GM19455 (cell line): ENCODE results near the gene AVPI1.
A peak's percentile ranks its signal among the peaks of the same experiment; 100 is the strongest.
"Not testable (repeated sequence)": the region's sequence is repeated elsewhere in the genome, so short reads cannot be mapped to it uniquely, and the experiment has no call there.

Experiments used
- ATAC-seq: cut with Tn5 transposase; IDR thresholded peaks from one replicate; pipeline ENCODE4 v1.9.1; 2021; ENCODE audit not compliant: unreplicated experiment

The AVPI1 gene

DNA sequence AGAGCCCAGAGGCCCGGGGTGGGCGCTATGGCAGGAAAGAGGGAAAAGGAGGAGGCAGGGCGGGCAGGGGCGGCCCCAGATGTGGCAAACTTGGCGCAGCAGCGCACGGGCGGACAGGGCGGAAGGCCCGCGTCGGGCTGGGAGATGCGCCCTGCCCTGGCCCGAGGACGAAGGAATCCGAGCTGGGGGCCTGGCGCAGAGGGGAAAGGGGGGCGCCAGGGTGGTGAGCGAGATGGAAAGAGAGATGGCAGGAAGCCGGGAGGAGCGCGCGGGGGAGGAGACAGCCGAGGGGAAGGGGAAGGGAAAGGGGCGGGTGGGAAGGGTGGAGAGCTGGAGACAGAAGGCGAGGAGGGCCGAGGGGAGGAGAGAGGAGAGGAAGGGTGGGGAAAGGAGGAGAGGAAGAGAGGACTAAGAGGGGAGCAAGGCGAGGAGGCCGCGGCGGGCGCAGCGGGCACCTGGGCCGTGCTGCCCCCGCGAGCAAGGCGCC is 26.3 kb upstream of the AVPI1 start, which contains the start of gene MARVELD1:
Gene MARVELD1, plus strand, starts transcription at position 392 of the 487 bp plus-strand sequence. CDS start 147 bp downstream, outside the sequence.
- no peak for ATAC-seq

DNA sequence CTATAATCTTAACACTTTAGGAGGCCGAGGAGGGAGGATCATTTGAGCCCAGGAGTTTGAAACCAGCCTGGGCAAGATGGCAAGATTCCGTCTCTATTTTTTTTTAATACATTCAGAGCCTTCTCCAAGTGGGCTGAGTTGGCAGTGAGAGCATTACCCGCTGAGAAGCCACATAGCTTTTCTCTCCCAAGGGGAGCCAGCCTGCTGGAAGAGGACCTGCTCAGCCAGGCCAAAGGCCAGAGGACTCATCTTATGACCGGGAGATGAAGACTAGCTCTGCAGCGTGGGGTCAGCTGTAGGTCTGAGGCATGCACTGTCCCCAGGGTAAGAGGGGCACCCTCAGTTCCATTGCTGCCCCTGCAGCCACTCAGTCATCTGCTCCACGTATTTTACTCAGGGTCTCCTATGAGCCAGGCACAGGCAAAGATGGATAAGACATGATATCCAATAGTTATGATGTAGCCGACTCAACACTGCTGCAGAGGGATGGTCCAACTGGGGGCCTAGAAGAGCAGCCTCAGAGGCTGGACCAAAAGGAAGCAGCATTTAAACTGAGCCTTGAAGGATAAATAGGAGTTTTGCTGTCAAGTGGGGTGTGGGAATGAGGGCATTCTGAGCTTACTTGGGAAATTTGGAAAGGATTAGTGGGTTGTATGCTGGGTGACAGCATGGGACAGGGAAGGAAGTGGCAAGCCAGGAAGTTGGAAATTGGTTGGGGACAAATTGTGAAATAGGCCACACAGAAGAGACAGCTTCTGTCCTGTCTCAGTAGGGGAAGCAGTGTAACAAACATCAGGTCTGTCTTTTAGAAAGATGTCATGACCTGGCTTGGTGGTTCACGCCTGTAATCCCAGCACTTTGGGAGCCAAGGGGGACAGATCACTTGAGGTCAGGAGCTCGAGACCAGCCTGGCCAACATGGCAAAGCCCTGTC is 24.9 kb upstream of the AVPI1 start:
- ATAC-seq: no peak

DNA sequence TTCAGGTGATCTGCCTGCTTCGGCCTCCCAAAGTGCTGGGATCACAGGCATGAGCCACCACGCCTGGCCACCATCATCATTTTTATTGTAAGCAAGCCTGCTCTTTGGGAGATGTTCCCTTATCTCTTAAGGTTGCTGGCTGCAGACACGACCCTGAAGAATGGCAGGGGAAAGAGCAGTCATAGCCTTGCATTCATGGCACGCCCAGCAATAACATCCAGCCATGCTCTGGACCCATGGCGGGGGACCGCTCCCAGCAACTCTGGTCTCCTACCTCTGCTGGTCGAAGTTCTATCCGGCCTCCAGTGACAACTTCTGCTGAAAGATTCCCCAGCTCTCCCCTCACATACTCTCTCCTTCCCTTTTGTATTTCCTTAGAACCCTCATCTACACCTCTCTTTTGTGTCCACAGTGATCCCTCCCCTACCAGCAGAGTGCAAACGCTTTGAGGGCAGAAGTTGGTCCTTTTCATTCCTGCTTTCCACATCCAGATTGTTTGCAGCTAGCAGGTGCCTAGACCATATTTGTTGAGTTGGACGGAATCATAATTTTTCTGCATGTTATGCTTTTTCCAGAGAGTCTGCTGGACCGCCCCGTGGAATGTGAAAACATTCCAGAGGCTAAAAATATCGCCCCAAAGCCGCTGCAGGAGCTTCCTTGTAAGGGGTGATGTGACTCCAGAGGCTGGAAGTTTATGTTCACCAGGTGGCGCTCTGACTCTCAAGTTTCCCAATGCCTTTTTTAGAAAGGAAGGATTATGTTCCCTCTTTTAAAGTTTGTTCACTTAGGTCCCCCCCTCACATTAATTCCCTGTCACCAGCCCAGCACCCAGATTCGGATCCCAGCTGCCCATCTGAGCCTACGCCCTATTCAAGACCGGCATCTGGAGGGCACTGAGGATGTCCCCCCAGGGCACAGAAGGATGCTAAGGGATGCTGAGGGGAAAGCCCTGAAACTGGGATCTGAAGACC is 22.2 kb upstream of the AVPI1 start:
- no peak for ATAC-seq

DNA sequence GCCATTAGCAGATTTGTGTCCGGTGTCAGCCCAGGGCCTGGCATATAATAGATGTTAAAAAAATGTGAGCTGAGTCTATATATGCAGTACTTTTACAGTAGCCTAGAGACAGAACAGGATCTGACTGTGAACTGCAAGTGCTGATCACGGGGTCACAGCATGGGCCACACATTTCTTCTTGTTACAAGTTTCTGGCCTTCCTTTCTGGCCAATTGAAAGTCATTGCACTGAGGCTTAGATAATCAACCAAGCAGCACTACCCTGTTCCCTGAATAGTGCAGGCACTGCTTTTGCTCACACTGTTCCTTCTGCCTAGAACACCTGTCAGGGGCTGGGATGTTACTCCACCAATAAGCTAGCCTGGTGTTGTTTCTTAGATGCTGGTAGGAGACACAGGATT is 21.1 kb upstream of the AVPI1 start:
- ATAC-seq: no peak

DNA sequence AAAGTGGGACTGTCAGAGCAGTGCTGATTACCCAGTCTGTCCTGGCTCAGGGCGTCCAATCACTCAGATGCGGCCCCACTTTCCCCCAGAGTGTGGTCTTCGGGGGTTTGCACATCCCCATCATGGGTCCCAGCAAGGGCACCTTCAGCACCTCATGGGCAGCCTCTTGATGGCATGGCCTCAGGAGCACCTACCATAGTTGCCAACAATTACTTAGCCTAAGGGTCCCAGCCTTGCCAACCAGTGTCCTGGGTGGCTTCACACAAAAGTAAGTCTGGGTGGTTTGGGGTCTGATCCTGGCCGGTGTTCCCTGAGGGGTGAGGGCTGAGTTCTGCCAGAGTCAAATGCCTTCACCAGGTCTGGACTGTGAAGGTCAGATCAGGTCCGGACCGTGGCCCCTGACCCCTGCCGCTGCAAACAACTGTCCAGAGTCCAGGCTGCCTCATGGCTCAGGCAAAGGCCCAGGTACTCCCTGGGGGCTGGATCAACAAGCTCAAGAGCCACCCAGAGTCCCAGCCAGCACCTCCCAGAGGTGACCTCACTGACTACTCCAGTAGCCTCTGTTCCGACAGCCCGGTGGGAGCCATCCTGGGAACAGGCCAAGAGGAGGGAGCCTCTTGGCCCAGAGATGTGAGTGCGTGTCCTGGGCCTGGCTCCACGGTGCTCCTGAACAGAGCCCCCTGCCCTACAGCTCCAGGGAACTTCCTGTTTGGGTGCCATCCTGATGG is 20.3 kb upstream of the AVPI1 start:
- ATAC-seq: no peak

DNA sequence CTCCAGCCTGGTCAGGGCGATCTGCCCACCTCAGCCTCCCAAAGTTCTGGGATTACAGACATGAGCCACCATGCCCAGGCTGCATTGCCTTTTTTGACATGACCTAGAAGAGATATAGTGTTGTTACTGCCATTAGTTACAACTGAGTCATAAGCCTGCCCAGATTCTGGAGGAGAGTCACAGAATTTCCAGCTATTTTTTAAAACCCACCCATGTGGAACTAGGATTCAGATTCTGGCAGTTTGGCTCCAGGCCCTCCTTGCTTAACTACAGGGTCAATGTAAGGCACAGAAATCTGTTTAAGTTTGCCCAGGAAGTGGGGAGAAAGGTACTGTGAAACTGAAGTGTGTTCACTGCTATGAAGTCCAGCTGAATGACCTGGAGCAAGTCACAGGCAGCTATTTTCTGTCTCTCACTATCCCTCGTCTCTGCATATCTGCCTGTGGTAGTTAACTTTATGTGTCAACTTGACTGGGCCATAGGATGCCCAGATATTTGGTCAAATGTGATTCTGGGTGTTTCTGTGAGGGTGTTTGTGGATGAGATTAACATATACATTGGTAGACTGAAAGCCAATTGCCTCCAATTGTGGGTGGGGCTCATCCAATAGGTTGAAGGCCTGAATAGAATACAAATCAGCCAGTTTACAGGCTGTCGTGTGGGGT is 18.1 kb upstream of the AVPI1 start:
- ATAC-seq: no peak

DNA sequence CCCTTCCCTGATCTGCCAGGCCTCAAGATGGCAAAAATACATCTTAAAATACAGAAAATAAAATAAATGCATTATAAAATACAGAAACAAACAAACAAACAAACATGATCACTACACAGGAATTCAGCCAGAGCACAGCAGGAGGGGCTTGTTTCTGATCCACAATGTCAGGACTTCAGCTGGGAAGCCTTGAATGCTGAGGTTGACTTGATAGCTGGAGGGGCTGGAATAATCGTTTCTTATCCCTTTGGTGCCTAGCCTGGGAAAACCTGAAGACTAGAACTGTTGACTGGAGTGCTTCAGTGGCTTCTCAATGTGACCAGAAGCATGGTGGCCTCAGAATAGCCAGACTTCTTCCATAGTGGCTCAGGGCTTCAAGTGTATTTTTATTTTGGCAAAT is 17.3 kb upstream of the AVPI1 start:
- no peak for ATAC-seq

DNA sequence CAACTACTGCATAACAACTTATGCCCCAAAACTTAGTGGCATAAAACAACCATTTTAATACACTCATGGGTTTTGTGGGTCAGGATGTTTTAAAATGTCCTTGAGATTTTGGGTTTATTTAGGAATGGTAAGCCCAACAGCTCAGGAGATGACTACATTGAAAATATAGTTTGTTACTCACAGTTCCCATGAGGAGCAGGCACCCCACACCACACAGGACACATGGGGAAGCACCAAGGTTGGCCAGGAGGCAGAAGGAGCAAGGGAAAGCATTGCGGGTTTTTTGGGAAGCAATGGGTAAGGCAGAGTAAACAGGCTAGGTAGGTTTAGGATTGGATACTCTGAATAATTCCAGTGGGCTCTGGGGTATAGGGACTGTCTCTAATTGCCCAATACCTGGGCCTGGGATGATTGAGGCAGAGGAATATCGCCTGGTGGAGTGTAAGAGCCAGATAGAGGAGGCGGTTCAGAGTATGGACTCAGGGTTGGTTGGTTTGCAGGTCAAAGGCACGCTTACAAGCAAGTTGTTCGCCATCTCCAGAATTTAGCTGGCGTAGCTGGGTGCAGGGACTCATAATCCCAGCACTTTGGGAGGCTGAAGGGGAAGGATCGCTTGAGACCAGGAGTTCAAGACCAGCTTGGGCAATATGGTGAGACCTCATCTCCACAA is 16.5 kb upstream of the AVPI1 start:
- no peak for ATAC-seq

DNA sequence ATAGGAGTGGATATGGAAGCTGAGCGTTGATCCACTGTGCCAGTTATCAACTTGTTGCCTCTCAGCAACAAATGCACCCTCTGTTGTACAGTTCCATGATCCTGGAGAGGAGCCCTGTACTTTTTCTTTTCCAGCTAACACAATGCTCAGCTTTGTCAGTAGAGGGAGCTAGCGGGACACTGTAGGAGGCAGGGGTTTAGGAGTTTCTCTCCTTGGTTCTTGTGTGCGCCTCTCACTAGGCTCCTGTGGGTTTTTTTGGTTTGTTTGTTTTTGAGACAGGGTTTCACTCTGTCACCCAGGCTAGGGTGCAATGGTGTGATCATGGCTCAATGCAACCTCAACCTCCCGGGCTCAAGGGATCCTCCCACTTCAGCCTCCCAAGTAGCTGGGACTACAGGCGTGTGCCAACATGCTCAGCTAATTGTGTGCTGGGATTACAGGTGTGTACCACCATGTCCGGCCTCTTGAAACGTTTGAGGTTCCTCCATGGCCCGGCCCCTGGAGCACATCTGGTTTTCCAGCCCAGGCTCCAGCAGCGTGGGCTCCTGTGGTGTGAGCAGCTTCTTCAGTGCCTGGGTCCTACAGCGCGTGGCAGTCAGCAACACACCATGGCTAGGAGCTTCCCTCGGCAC is 14.5 kb upstream of the AVPI1 start:
- ATAC-seq: no peak

DNA sequence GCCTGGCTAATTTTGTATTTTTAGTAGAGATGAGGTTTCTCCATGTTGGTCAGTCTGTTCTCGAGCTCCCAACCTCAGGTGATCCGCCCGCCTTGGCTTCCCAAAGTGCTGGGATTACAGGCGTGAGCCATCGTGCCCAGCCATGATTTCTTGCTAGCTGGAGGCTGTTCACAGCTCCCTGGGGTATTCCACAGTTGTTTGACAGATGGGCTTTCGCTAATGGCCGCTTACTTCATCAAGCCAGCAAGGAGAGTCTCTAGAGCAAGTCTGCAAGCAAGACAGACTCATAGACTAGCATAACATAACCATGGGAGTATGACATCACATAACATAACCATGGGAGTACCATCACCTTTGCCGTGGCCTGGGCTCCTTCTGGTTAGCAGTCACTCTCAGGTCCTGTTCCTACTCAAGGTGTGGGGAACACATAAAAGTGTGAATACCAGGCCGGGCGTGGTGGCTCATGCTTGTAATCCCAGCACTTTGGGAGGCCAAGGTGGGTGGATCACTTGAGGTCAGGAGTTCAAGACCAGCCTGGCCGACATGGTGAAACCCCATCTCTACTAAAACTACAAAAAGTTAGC is 11.1 kb upstream of the AVPI1 start:
- ATAC-seq: not testable (repeated sequence)

DNA sequence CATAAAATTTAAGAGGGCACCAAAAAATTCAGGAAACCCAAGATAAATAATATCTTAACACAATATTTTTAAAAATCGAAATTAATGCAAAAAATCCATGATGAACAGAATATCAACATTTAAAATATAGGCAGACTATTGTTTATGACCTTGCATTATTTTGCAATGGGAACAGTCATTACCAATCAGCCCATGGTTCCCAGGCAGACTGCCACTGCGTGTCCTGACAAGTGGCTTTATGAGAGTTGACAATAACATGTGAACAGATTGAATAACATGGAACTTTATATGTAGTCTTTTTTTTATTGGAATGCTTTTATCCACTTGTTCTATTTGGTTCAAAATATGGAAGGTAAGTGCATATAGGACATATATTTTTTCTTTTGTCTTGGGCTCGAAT is 3.1 kb upstream of the AVPI1 start:
- no peak for ATAC-seq

DNA sequence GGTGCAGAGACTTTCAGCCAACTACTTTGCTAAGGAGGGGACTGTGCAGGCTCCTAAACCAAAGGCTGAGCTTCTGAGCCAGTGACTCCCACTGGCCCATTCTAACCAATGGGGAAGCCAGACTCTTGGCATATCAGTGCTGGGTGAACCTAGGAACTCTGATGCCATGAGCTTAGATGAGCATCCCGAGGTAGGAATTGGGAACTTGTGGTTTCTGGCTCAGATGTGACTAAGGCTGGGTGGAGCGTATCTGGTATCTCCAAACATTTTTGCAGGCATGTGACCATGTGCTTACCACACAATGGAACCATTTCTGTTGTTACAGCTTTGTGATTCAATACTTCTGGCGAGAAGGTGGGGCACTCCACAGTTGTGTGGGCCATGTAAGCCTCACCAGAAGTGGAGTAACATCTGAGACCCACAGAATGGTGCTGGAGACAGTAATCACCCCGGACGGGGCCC is 2.5 kb upstream of the AVPI1 start:
- no peak for ATAC-seq

DNA sequence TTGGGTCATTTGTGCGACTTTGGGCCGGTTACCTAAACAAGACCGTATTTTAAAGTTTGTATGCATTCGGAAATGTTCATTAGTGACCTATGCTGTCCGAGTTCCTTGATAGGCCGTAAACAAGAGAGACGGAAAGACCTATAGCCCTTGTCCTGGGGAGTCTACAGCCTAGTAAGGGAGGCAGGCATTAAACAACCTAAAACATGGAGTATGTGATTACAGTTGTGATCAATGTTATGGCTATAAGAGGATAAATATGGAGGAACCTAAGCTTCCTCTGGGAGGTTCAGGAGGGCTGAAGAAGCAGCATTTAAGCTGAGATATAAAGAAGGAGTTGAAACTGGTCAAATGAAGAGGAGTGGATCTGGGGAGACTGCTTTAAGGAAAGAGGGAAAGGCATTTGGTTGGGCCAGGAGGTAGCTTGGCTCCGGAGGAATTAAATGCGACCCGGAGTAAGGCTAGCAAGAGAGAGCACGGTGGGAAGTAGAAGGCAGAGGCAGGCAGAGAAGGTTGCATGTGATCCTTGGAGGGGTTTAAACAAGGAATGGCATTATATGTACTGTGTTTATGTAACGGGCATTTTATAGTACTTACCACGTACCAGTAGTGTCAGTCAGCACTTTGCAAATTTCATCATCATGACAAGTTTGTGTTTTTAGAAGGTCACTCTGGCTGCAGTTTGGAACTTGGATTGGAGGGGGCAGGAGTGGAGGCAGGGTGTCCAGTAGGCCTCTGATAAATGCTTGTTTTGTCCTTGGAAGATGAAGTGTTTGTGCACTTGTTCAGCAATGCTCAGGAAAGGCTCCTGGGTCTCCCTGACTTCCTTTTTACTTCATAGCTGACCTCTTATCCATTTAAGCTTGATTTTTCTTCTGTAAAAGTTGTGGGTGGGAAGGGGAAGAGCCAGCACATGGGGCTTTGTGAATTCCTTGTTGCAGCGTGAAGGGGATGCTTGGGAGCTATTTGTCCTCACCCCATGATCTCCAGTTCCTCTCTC is 1.0 kb upstream of the AVPI1 start:
- no peak for ATAC-seq

DNA sequence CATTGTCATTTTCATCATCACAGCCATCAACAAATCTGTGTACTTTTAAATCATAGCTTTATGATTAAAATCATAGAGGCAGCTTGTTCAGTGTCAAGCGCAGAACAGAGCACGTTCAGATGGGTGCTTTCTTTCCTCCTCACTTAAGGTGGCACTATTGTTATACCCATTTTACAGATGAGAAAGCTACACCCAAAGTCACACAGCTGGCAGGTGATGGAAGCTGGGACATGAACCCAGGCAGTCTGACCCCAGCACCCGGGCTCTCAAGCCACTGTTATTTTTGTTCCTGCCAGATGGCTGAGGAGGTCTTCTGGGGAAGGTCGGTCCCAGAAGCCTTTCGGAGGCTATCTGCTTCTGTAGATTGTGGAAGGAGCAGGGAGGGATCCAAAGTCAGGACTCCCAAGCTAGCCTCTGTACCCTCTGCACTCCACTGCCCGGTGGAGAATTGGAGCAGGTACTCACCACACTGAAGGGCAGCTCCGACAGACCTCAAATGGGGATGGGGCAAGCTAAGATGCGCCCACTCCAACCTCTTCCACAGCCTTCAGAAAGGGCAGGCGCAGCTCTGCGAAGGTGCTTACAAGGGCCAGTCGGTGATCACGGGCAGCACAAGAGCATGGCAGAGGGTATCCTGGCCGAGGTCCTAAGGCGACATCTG is 610 bp downstream of the AVPI1 start:
- peak; percentile 2 for ATAC-seq

DNA sequence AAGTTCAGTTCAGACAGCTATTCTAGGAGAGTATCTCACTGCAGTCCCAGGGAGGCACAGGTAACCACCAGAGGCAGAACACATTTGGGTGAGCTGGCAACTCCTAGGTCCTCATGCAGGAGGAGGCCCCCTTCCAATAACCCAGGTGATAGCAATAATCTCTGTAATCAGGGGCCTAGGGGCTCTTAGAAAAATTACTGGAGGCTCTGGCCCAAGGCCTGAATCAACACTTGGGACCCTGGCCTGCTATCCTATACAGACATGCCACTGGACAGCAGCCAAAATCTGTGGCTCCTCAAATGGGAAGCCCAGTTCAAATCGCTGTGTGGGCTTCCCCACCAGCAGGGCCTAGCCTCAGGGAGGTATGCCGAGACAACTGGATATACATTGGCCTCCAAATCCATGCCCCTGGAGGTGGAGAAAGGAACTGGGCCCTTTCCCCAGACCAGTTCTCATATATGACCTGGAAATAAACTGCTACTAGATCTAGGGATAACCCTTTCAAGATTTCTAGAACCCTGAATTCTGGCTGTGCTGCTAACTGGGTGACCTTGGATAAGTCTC is 1.6 kb downstream of the AVPI1 start:
- no peak for ATAC-seq

DNA sequence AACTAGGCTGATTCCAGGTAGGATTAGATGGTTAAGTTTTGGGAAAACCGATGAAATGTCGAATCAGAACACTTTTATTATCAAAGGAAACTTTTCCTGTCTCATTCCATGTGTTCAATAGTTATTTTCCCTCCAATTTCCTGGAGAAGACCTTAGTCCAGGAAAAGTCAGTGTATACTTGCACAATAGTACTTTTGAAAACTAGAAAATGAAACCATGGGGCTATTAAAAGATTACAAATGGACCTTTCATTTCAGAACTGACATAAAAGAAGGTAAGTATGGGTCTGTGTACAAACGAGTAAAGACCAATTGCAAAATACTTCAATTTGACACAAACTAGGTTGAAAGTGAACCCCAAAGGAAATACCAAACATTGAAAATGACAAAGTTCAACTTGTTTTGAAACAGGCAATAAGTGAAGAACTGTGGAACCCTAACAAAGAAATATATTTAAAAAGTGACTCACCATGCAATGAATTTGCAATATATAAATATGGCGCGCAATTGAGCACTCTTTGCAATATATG is 2.1 kb downstream of the AVPI1 start:
- ATAC-seq: no peak

DNA sequence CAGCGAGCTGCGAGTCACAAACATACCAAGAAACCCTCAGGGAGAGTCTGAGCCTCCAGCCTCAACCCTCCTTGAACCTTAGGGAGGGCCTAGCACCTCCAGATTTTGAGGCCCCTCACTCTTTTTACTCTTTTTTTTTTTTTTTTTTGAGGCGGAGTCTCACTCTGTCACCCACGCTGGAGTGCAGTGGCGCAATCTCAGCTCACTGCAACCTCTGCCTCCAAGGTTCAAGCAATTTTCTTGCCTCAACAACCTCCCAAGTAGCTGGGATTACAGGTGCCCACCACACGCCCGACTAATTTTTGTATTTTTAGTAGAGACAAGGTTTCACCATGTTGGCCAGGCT is 2.7 kb downstream of the AVPI1 start:
- not testable (repeated sequence) for ATAC-seq
